Gastrocnemius medialis (tissue), 4 donors: ENCODE results near the gene RGS19.

Experiments used
- POLR2A ChIP-seq, 2 donors: fragments of 450-650 bp; IDR thresholded peaks; one replicate each; pipeline ENCODE4 v1.6.1; 2017; ENCODE audit warnings: antibody characterized with exemption in 2 of 2, mild to moderate bottlenecking in 2 of 2, moderate library complexity in 2 of 2
- TF ChIP-seq, protein P1 (sequence below), 5 experiments: fragments of 450-650 bp in 3 of 5; fragments of 200-600 bp in 2 of 5; sonication (generic) in 2 of 5; IDR thresholded peaks in 4 of 5; conservative IDR thresholded peaks in 1 of 5; 1 replicate in 4 of 5; 2 replicates in 1 of 5; pipeline ENCODE4 v1.5.1; 2016 to 2019; ENCODE audit warnings: antibody characterized with exemption in 5 of 5, mild to moderate bottlenecking in 3 of 5, moderate library complexity in 3 of 5

DNA sequence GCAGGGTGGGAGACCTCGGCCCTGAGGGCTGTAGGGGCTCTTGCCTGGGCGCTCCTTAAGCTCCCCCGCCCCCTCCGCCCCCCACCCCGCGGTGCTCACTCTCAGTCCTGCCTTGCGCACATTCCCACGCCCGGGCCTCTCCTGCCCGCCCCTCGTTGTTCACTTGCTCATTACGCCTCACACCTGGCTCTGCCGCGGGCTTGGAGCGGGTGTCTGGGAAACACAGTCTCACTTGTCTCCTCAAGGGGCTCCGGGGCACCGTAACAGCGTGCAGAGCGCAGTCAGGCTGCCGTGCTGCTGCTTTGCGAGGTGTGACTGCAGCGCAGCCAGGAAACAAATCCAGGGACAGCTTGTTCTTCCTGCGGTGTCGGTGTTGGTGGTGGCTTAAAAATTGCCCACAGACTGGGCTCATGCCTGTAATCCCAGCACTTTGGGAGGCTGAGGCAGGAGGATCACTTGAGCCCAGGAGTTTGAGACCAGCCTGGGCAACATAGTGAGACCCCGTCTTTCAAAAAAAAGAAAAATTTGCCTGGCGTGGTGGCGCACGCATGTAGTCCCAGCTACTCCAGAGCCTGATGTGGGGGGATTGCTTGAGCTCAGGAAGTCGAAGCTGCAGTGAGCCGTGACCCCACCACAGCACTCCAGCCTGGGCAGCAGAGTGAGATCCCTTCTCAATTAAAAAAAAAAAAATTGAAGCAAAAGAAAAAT, 23.5 kb upstream of the RGS19 start:
- TF ChIP-seq, protein P1, sequence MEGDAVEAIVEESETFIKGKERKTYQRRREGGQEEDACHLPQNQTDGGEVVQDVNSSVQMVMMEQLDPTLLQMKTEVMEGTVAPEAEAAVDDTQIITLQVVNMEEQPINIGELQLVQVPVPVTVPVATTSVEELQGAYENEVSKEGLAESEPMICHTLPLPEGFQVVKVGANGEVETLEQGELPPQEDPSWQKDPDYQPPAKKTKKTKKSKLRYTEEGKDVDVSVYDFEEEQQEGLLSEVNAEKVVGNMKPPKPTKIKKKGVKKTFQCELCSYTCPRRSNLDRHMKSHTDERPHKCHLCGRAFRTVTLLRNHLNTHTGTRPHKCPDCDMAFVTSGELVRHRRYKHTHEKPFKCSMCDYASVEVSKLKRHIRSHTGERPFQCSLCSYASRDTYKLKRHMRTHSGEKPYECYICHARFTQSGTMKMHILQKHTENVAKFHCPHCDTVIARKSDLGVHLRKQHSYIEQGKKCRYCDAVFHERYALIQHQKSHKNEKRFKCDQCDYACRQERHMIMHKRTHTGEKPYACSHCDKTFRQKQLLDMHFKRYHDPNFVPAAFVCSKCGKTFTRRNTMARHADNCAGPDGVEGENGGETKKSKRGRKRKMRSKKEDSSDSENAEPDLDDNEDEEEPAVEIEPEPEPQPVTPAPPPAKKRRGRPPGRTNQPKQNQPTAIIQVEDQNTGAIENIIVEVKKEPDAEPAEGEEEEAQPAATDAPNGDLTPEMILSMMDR (IDR thresholded peaks at IDR 0.05 in 4 of 5, conservative IDR thresholded peaks at IDR 0.05 in 1 of 5) = no peak
- no peak for TF ChIP-seq POLR2A (IDR thresholded peaks at IDR 0.05)
